GM12875 (cell line): Measurements from ENCODE around the gene SMCO4.

ENCODE experiments used
- H3K4me3 ChIP-seq: one replicate; pipeline ENCODE4 v1.5.1; 2011; ENCODE audit warnings: low read depth, low read length, control low read depth
- CTCF ChIP-seq: IDR thresholded peaks from 2 replicates; pipeline ENCODE4 v1.5.1; 2011; ENCODE audit warnings: low read depth, mild to moderate bottlenecking, control low read depth, inconsistent platforms, low read length, moderate library complexity, borderline replicate concordance; ENCODE audit not compliant: insufficient read depth

The SMCO4 gene

GRCh38 chr11:93480756-93481155, 62.4 kb downstream of the SMCO4 start:
- TF ChIP-seq CTCF = no peak
- no peak overlapping the region for H3K4me3 ChIP-seq

DNA sequence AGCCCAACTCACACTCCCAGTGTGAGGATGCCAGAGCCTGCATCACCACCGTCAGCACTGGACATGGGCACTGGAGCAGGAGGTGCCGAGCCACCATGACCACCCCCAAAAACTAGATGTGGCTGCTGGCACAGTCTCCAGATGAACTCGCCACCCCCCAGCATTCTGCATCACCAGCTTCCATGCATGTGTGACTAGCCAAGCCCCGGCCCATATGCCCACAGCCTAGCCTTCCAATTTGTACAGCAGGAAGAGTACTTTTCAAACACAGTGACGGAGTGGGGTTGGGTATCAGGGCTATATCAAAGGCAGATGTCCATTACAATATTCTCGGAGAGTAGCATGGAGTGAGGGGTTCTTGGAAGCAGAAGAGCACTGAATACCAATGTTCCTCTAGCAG, 62.9 kb downstream of the SMCO4 start:
- no peak overlapping the region for H3K4me3 ChIP-seq
- TF ChIP-seq CTCF = no peak

DNA sequence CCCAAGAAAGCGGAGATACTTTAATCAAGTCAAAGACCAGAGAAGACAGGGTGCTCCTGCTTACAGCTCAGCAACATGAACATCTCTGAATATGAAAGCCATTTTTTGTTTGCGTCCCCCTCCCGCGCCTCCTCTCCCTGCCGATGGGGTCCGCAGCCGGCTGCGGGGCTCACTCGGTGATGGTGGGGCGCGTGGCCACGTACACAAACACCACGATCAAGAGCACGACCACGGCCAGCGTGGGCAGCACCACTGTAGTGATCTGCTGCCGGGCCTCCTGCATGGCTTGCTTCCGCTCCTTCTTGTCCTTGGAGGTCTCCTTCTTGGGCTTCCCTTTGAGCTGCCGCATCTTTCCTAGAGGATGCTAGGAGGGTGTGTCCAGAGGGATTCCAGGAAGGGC, 64.3 kb downstream of the SMCO4 start:
- no peak overlapping the region for H3K4me3 ChIP-seq
- no peak for TF ChIP-seq CTCF

DNA sequence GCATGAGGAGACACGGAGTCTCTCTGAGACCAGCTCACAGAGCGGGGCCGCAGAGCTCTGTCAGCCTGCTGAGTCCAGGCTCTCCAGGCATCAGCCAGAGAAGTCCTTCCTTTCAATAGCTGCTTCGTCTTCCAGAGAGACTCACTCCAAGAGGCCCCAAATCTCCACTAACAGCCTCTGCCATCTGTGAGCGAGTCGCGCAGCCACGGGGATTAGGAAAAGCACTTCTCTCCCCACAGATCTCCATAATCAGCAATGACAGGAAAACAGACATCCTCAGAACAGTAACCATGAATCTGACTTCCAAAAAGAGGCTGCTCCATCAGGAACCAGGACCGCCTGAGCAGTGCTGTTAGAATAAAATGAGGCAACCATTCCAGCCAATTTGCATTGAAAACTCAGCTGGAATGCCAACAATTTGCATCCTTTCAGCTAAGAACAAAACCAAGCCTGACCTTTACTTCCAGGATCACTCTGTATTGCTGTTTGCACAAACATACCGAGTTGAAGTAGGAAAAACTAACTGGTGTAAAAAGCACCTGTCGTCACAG, 65.4 kb downstream of the SMCO4 start:
- no peak for TF ChIP-seq CTCF
- no peak overlapping the region for H3K4me3 ChIP-seq

GRCh38 chr11:93476796-93477195, 66.4 kb downstream of the SMCO4 start:
- no peak for TF ChIP-seq CTCF
- H3K4me3 ChIP-seq = no peak overlapping the region

- no peak for TF ChIP-seq CTCF
- no peak overlapping the region for H3K4me3 ChIP-seq
Measured at GRCh38 chr11:93474123-93474522, 69.1 kb downstream of the SMCO4 start.

DNA sequence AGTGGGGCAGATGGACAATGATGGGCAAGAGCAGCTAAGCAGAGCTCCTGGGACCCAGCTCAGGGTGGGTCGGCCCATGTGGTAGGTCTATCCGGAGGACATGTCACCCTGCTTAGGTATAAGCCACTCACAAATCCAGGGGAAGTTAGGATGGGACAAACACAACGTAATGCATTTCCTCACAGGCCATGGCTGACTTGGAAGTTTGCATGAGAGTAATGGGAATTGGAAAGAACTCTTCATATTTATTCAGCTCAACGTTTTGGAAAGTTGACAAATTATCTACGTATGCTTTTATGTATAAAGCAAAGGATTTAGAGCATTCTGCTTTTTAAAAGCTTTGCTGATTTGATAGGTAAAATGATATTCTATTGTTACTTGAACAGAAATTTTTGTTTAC, 74.9 kb downstream of the SMCO4 start:
- TF ChIP-seq CTCF = no peak

More for the DNA sequence above, 74.9 kb downstream of the SMCO4 start:
- no peak overlapping the region for H3K4me3 ChIP-seq
